Transverse colon (tissue), 4 donors: ENCODE measurements around the gene TMEM170B. TPM values are rescaled to one million over a fixed set of nuclear protein-coding genes. Genes with fewer than 3 reads are reported as not detected.

Source experiments
- DNase-seq: peaks from one replicate; pipeline ENCODE4 v3.0.0-alpha.2; 2019
- H3K27ac ChIP-seq, 4 donors: fragments of 200-600 bp; sonication (generic); 2 replicates each; pipeline ENCODE4 v1.5.1; 2016 to 2018; ENCODE audit warnings: inconsistent platforms in 4 of 4
- H3K27me3 ChIP-seq: fragments of 200-600 bp; sonication (generic); 2 replicates; pipeline ENCODE4 v1.5.1; 2017; ENCODE audit warnings: inconsistent platforms
- H3K36me3 ChIP-seq, 4 donors: fragments of 200-600 bp; sonication (generic); 2 replicates each; pipeline ENCODE4 v1.5.1; 2017 to 2019; ENCODE audit warnings: inconsistent platforms in 4 of 4
- H3K4me1 ChIP-seq, 4 donors: fragments of 200-600 bp; sonication (generic); 2 replicates each; pipeline ENCODE4 v1.5.1; 2017 to 2020; ENCODE audit warnings: inconsistent platforms in 4 of 4
- H3K4me3 ChIP-seq, 4 donors: fragments of 200-600 bp; sonication (generic); 1 replicate in 1 of 4; 2 replicates in 3 of 4; pipeline versions ENCODE4 v1.5.1 to v1.6.1; 2017 to 2019; ENCODE audit warnings: inconsistent platforms in 4 of 4
- H3K9me3 ChIP-seq, 2 donors: fragments of 200-600 bp; sonication (generic); 2 replicates each; pipeline ENCODE4 v1.5.1; 2017 to 2019; ENCODE audit warnings: inconsistent platforms in 2 of 2
- EP300 ChIP-seq: sonication (generic); formaldehyde crosslinking; IDR thresholded peaks from one replicate; pipeline ENCODE4 v1.6.1; 2017; ENCODE audit warnings: antibody characterized with exemption, low read depth
- POLR2A ChIP-seq: fragments of 450-650 bp; IDR thresholded peaks from one replicate; pipeline ENCODE4 v1.6.1; 2016; ENCODE audit warnings: antibody characterized with exemption, mild to moderate bottlenecking, moderate library complexity
- POLR2AphosphoS5 ChIP-seq, 3 donors: sonication (generic); formaldehyde crosslinking; IDR thresholded peaks; one replicate each; pipeline ENCODE4 v1.6.1; 2016; ENCODE audit warnings: antibody characterized with exemption in 3 of 3
- WGBS, 2 donors: methylation state at CpG; one replicate each; pipeline ENCODE4 v1.1.5; 2018; ENCODE audit warnings: low coverage in 1 of 2; 5-methylcytosine and 5-hydroxymethylcytosine counted together
- in situ Hi-C, 4 donors: fragments of 200-750 bp; cut with MboI; loops; one replicate each; pipeline versions ENCODE4 v1.15.0 to v1.15.1; 2017; ENCODE audit warnings: low sequenced_read_pairs in 3 of 4, low pct_ligation_motif_present in 1 of 4, low pct_unique_long_range_greater_than_20kb in 1 of 4
- intact Hi-C: fragments of 100-400 bp; cut with DNase I; formaldehyde crosslinking; loops from one replicate; pipeline ENCODE4 v1.15.1; 2023; ENCODE audit warnings: low total_unique reads
- total RNA-seq, 4 donors: library from RNA; depleted of rRNA; stranded (reverse); fragments of >200 nt; gene quantifications; one replicate each; pipeline ENCODE4 v1.1.0, GENCODE V29; 2016
- TF ChIP-seq, protein P1 (sequence below), 5 experiments: fragments of 200-600 bp in 3 of 5; fragments of 450-650 bp in 2 of 5; sonication (generic) in 3 of 5; IDR thresholded peaks; 1 replicate in 2 of 5; 2 replicates in 3 of 5; pipeline ENCODE4 v1.5.1; 2016 to 2017; ENCODE audit warnings: antibody characterized with exemption in 5 of 5, inconsistent platforms in 3 of 5, mild to moderate bottlenecking in 2 of 5, moderate library complexity in 1 of 5

TMEM170B gene
- total RNA-seq, 4 donors from 2014 or later = 1.6 to 8.0 (median 3.0) TPM

GRCh38 chr6:11495565-11496145 is 41.9 kb upstream of the TMEM170B start:
- intact Hi-C loops (loop anchor here (5.0 kb wide), 1 partner anchor 353 kb away; no protein-coding TSS in a partner anchor), in situ Hi-C loops (loop anchor here (5.0 to 10.0 kb wide), 3 partner anchors 79 to 353 kb away; no protein-coding TSS in a partner anchor)
- Histone ChIP-seq H3K27ac (no peak overlapping the region), H3K4me1 (peaks cover 0 to 11% (median 7%) of the 10 kb centered on the region in 4 donors), H3K27me3 (no peaks in the 10 kb centered on the region), H3K9me3 (no peaks in the 10 kb centered on the region), H3K36me3 (no peaks in the 10 kb centered on the region), H3K4me3 (no peak overlapping the region)
- whole genome bisulfite sequencing, 2 donors = 68 to 78% methylated on average over 3 to 4 of the region's 4 CpGs
- no peak for DNase-seq
- TF ChIP-seq POLR2A (no peak), EP300 (no peak), POLR2AphosphoS5 (IDR thresholded peaks at IDR 0.05) (no peak)
- TF ChIP-seq, protein P1, sequence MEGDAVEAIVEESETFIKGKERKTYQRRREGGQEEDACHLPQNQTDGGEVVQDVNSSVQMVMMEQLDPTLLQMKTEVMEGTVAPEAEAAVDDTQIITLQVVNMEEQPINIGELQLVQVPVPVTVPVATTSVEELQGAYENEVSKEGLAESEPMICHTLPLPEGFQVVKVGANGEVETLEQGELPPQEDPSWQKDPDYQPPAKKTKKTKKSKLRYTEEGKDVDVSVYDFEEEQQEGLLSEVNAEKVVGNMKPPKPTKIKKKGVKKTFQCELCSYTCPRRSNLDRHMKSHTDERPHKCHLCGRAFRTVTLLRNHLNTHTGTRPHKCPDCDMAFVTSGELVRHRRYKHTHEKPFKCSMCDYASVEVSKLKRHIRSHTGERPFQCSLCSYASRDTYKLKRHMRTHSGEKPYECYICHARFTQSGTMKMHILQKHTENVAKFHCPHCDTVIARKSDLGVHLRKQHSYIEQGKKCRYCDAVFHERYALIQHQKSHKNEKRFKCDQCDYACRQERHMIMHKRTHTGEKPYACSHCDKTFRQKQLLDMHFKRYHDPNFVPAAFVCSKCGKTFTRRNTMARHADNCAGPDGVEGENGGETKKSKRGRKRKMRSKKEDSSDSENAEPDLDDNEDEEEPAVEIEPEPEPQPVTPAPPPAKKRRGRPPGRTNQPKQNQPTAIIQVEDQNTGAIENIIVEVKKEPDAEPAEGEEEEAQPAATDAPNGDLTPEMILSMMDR (IDR thresholded peaks at IDR 0.05) = no peak

DNA sequence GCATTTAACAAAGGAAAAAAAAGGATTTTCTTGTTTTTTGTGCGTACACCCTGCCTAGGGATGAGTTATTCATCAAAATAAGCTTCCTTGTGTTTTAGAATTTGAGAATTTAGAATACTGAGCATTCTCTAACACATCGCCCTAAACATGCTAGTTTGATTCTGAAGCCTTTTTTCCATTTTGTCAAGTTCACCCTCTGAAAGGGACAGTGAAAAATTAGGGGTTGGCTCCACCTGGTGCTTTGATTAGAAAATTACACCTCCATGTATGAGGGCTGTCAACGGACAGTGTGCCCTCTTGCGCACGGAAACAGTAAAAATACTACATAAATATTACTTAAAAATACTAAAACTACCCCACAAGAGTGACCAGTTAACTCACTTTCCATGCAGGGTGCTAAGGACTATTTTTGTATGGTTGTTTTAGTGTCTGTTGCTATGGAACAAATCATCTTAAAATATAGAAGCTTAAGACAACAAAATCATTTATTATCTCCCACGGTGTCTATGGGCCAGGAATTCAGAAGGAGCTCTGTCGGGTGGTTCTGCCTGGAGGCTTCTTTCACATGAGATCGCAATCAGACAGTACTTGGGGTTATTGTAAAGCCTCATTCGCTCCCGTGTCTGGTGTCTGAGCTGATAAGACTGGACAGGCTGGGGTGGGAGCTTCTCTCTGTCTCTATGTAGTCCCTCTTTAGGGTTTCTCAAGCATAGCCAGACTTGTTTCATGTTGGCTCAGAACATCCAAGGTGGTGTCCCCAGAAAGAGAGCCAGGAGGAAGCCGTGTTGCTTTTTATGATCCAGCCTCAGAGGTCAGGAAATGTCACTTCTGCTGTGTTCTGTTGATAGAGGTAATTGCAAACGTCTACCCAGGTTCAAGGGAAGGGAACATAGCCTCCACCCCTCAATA is 41.1 kb upstream of the TMEM170B start:
- TF ChIP-seq, protein P1 (IDR thresholded peaks at IDR 0.05) = peak; percentile 83 to 98 (median 86)
- TF ChIP-seq EP300 = no peak
- no peak for TF ChIP-seq POLR2A
- intact Hi-C loops (loop anchor here (5.0 kb wide), 1 partner anchor 354 kb away; no protein-coding TSS in a partner anchor), in situ Hi-C loops (loop anchor here (5.0 to 10.0 kb wide), 3 partner anchors 78 to 354 kb away; no protein-coding TSS in a partner anchor)
- H3K27ac ChIP-seq = no peak overlapping the region
- H3K27me3 ChIP-seq = no peaks in the 10 kb centered on the region
- H3K36me3 ChIP-seq = no peaks in the 10 kb centered on the region
- no peaks in the 10 kb centered on the region for H3K9me3 ChIP-seq
- DNase-seq = peak; percentile 74
- WGBS, 2 donors = 23 to 25% methylated on average over 10 to 12 of the region's 12 CpGs
- H3K4me1 ChIP-seq = peaks cover 0 to 11% (median 7%) of the 10 kb centered on the region in 4 donors
- no peak overlapping the region for H3K4me3 ChIP-seq

GRCh38 chr6:11497107-11497506 is 40.4 kb upstream of the TMEM170B start:
- 87 to 93% methylated on average over 6 to 9 of the region's 9 CpGs for WGBS, 2 donors
- in situ Hi-C loops = loop anchor here (5.0 to 10.0 kb wide), 3 partner anchors 78 to 355 kb away; no protein-coding TSS in a partner anchor
- Histone ChIP-seq H3K4me1 (peaks cover 0 to 11% (median 7%) of the 10 kb centered on the region in 4 donors), H3K36me3 (no peaks in the 10 kb centered on the region), H3K4me3 (no peak overlapping the region), H3K27me3 (no peaks in the 10 kb centered on the region), H3K9me3 (no peaks in the 10 kb centered on the region), H3K27ac (no peak overlapping the region)
- intact Hi-C loops = loop anchor here (5.0 kb wide), 1 partner anchor 355 kb away; no protein-coding TSS in a partner anchor
- no peak for TF ChIP-seq POLR2A
- no peak for TF ChIP-seq POLR2AphosphoS5 (IDR thresholded peaks at IDR 0.05)
- TF ChIP-seq EP300 = no peak
- TF ChIP-seq, protein P1 (IDR thresholded peaks at IDR 0.05) = no peak
- DNase-seq = no peak

DNA sequence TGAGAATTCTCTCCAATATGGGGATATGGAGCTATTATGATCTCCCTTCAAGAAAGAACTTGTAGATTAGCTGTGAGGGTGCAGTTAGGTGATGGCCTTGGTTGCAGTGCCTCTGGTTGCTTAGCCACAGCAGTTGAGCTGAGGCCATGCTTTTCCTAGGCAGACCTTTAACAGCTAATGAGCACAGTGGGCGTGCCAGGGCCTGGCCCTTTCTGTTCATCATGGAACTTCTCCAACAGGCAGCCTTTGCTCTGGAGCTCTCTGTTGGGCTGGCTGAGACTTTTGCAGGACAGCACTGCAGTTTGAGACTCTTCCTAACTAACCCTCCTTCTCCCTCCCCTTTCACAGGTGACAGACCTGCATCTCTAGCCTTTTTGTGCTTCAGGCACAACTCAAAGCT is 39.7 kb upstream of the TMEM170B start:
- H3K27me3 ChIP-seq = no peaks in the 10 kb centered on the region
- in situ Hi-C loops = loop anchor here (5.0 to 10.0 kb wide), 3 partner anchors 77 to 356 kb away; no protein-coding TSS in a partner anchor
- no peak overlapping the region for H3K27ac ChIP-seq
- peak; percentile 18 for DNase-seq
- WGBS, 2 donors = 69% methylated on average over 1 of the region's 1 CpG; no CpG with 5 or more reads in 1 of the 2 donors
- TF ChIP-seq, protein P1 (IDR thresholded peaks at IDR 0.05) = no peak
- TF ChIP-seq EP300 (no peak), POLR2A (no peak), POLR2AphosphoS5 (IDR thresholded peaks at IDR 0.05) (no peak)
- intact Hi-C loops = loop anchor here (5.0 kb wide), 1 partner anchor 356 kb away; no protein-coding TSS in a partner anchor
- H3K4me3 ChIP-seq = no peak overlapping the region
- peaks cover 0 to 11% (median 7%) of the 10 kb centered on the region in 4 donors for H3K4me1 ChIP-seq
- H3K36me3 ChIP-seq = no peaks in the 10 kb centered on the region
- no peaks in the 10 kb centered on the region for H3K9me3 ChIP-seq
